GM12801 (cell line): ENCODE data around the gene HK3.

Source experiments
- TF ChIP-seq, protein P1 (sequence below): IDR thresholded peaks from one replicate; pipeline ENCODE4 v1.5.1; 2011; ENCODE audit warnings: control low read depth; ENCODE audit not compliant: insufficient read length; ENCODE audit errors: extremely low read depth

Gene HK3, protein sequence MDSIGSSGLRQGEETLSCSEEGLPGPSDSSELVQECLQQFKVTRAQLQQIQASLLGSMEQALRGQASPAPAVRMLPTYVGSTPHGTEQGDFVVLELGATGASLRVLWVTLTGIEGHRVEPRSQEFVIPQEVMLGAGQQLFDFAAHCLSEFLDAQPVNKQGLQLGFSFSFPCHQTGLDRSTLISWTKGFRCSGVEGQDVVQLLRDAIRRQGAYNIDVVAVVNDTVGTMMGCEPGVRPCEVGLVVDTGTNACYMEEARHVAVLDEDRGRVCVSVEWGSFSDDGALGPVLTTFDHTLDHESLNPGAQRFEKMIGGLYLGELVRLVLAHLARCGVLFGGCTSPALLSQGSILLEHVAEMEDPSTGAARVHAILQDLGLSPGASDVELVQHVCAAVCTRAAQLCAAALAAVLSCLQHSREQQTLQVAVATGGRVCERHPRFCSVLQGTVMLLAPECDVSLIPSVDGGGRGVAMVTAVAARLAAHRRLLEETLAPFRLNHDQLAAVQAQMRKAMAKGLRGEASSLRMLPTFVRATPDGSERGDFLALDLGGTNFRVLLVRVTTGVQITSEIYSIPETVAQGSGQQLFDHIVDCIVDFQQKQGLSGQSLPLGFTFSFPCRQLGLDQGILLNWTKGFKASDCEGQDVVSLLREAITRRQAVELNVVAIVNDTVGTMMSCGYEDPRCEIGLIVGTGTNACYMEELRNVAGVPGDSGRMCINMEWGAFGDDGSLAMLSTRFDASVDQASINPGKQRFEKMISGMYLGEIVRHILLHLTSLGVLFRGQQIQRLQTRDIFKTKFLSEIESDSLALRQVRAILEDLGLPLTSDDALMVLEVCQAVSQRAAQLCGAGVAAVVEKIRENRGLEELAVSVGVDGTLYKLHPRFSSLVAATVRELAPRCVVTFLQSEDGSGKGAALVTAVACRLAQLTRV

DNA sequence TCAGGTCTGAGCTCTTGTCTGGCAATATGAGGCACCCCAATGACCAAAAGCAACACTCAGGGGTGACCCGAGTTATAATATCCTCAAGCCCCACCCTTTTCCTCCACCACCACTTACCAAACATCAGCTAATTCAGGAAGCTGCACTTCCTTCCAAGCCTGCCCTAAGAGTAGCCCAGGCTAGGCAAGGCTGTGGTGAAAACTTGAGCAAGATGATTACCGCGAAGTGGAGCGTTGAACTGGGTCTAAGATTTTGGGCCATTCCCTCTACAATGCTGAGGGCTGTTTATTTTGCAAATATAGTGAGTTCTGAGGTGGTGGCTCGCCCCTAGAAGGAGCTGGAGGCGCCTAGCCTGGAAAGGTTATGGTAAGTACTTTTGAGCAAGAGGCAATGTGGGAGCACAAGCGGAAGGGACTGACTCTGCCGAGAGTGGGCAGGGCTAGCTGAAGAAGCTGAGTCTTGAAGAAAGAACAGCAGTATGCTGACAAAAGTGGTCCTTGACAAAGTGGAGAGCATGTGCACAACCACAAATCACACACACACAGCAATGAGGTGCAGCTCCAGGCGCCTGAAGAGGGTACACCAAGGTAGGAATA is at the start of gene HK3:
Gene HK3 (minus strand): TSS at position 51 of the 596 bp plus-strand sequence. CDS start 3,187 bp downstream, outside the sequence.
- TF ChIP-seq, protein P1, sequence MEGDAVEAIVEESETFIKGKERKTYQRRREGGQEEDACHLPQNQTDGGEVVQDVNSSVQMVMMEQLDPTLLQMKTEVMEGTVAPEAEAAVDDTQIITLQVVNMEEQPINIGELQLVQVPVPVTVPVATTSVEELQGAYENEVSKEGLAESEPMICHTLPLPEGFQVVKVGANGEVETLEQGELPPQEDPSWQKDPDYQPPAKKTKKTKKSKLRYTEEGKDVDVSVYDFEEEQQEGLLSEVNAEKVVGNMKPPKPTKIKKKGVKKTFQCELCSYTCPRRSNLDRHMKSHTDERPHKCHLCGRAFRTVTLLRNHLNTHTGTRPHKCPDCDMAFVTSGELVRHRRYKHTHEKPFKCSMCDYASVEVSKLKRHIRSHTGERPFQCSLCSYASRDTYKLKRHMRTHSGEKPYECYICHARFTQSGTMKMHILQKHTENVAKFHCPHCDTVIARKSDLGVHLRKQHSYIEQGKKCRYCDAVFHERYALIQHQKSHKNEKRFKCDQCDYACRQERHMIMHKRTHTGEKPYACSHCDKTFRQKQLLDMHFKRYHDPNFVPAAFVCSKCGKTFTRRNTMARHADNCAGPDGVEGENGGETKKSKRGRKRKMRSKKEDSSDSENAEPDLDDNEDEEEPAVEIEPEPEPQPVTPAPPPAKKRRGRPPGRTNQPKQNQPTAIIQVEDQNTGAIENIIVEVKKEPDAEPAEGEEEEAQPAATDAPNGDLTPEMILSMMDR, result no peak

DNA sequence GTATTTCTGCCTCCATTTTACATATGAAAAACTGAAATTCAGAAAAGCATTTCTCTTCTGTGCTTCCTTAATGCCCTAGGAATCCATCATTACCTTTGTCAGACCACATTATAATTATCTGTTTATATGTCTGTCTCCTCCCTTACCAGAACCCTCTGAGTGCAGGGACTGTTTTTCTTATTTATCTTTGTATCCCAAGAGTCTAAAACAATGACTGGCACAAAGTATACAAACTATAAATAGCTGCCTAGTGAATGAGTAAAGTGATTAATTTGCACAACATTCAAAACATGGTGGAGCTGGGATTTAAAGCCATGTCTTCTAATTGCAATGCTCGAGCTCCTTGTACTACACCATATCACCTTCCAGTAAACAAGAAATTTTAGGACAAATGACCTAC is 49.3 kb upstream of the HK3 start:
- TF ChIP-seq, protein P1, result no peak

DNA sequence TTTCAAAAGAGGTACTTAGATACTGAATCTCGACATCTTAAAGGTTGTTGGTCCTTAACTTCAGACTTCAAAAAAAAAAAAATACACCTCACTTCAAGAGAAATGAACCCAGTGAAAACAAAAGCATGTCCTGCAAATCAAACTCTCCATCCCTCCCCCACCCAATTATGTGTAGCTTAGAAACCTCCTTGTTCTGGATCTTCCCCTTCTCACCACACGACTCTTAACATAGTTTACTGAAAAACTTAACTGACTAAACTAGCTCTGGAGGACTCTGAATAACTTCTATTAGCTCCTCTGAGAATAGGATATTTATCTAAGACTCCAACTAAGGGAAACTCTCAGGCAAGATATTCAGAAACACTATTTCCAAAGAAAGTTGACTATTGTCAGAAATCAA is 48.7 kb upstream of the HK3 start:
- TF ChIP-seq, protein P1, result no peak

DNA sequence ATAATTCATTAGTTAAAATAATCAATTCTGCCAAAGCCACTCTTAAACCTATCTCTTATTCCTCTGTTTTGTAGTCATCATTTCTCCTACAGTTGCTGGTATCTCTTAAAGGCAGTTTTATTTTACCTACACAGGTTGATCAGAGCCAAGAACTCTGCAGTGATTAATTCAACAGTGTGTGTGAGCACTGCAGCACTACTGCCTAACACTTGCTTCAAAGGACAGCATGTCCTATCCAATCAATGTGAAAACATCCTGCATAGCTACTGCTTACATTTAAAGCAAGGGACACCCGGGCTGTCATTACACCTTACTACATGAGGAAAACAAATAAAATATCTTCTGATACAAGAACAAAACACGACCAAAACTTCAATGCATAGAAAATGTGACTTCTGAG is 45.1 kb upstream of the HK3 start:
- TF ChIP-seq, protein P1, result no peak

DNA sequence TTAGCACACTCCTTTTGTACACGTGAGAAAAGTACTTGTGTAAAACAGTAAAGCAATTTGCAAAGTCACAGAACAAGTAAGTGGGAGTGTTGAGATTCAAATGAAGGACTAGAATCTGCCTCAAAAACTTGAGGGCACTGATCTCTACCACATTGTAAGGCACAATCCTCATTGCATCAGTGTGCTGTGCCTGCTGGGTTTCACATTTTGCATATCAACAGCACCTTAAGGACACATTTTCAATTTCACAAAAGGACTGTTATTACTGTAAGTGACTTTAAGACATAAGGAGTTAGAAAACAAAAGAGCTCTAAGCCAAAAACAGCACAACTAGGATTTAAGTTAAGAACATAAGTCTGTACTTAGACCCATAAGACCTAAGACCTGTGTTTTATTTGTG is 44.7 kb upstream of the HK3 start:
- TF ChIP-seq, protein P1, result no peak

DNA sequence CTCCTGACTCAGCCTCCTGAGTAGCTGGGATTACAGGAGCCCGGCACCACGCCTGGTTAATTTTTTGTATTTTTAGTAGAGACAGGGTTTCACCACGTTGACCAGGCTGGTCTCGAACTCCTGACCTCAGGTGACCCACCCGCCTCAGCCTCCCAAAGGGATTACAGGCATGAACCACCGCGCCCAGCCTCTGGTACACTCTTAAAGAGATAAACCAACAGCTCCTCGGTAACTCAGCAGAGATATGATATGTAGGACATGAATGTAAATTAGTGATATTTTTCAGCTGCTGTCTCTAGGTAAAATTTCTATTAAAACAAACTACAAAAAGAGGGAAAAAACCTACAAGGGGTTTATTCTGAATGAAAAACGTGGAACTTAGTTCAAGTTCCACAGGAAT is 42.8 kb upstream of the HK3 start:
- TF ChIP-seq, protein P1, result no peak

DNA sequence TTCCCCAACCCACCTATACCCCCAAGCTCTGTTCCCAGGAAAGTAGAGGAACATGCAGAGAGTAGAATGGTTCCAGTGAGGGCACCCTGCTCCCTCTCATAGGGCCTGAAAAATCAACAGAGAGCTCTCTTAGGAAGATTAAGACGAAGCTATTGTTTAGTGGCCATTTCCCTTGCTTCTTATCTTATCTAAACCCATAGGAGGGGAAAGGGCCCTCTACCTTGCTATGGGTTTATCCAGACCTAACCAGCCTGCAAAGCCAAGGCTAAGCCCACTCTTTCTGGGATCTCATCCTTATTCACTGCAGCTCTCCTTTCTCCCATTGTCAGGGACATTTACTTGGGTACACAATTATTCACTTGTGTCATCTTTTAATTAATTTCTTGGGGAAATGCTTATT is 39.3 kb upstream of the HK3 start:
- TF ChIP-seq, protein P1, result no peak
